Occipital lobe (tissue), 2 donors: Measurements from ENCODE around the gene KCNAB2. TPM values are rescaled to one million over a fixed set of nuclear protein-coding genes. Genes with fewer than 3 reads are reported as not detected.

Source experiments
- DNase-seq: peaks from one replicate; lab custom pipeline; 2025; lab: John Stamatoyannopoulos, UW
- total RNA-seq: library from RNA; depleted of rRNA; stranded (reverse); fragments of >200 nt; gene quantifications from one replicate; pipeline ENCODE4 v1.2.3, GENCODE V29; 2014

KCNAB2 gene
- 5.1 TPM for total RNA-seq

DNA sequence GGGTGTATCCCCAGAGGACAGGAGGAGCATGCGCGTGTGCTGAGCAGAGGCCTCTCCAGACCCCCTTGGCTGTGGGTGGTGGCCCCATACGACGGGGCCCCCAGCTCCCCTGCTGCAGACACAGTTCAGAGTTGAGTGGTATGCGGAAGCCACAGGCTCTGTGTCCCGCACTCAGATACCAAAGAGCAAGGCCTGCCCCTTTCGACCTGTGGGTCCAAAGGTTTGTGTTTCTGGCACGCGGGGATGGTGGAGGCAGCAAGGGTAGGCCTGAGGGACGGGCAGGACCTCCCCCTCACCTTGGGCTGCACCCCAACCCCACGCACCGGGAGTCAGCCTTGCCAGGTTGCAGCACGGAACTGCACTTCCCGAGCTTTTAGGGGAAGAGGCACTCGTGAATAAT lies at the start of gene KCNAB2:
TSS of gene KCNAB2 (plus strand) at position 328 of the 400 bp plus-strand sequence. CDS start 5,649 bp downstream, outside the sequence.
- DNase-seq: no peak

DNA sequence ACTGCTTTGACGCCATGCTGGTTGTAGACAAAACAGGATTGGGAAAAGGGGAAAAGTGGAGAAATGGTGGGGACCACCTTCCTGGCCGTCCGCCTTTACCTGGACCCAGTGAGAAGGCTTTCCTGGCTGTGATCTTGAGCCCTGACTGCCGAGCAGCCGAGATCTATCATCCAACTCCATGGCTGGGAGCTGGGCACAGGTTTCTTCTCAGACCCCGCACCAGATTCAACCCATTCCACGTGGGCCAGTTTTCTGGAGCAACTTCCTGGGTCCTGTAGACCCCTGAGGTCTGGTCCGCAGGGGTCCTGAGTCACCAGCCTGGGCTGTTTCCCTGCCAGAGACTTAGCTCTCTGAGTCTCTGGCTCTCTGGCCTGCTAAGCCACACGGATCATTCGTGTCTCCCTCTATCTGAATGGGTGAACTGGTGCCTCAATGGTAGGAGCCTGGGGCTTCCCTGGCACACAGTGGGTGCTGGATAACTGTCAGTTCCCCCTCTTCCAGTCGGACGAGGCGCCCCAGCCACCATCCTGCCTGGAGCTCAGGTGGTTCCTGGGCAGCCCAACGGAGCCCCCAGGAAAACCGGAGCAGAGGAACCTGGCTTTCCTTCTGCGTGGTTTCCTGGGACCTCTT lies 48.9 kb upstream of the KCNAB2 start:
- DNase-seq: no peak

DNA sequence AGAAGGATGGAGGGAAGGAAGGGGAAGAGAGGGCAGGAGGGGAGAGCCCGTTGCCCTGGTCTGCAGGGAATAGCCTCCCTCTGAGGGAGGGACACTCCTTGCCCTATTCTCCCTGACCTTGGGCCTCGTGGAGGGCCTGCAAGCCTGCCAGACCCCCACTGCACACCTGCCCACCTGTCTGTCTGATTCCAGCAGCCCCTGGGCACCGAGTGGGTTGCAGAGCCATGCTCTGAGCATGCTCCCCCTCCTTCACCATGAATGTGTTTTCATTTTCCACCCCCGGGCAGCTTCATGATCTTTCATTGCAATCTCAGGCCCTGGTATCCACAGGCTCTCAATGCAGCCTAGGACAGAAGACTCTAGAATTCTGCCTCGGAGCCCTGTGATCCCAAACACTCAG lies 48.4 kb upstream of the KCNAB2 start:
- no peak for DNase-seq

DNA sequence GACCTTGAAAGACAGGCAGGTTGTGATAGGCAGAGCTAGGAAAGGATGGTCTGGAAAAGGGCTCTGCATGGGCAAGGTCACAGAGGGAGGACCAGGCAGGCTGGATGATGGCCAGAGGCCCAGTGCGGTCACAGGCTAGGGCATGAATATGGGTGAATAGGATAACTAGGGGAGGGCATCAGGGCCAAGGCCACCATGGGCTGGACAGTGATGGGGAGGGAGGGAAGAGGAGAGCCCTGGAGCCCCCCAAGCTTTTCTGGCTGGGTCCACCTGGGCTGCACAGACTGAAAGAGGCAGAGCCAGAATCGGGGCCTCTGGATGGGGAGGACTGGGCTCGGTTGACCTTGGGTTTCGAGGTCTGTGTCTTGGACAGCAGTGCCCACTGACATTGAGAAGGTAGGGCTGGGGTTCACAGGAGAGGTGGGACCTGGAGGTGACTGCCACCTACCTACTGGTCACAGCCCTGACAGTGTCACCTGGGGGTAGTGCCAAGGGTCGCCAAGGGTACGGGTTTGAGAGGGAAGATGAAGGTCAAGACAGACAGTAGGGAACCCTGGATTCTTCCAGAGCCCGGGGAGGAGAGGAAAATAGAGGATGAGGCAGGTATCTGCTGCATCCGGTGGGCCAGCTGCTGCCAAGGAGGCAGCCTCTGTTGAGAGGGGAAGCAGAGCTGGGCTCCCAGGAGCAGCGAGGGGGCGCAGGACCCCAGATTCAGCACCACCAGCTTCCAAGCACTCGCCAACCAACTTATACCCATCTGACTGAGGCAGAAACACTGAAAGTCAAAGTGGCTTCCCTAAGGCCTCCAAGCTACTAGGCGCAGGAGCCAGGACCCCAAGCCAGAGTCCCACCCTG lies 47.4 kb upstream of the KCNAB2 start:
- DNase-seq: no peak

DNA sequence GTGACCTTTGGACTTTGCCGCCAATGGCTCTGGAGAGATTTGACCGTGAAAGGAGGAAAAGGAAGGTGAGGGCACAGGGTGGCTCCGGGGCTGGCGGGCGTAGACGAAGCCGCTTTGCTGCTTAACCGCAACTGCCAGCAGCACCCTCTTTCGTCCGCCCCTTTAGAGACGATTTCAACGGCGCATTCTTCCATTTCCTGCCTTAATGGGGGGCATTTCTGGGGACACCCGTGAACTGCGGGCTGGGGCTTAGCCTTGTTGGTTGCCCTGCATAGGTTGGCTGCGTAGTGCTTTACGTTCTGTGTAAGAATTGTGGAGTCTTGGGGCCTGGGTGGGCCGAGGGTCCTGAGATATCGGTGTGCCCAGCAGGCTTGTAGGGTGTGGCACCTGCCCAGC lies 46.8 kb upstream of the KCNAB2 start:
- no peak for DNase-seq

GRCh38 chr1:5999711-6000443 lies 45.8 kb upstream of the KCNAB2 start:
- DNase-seq: no peak

DNA sequence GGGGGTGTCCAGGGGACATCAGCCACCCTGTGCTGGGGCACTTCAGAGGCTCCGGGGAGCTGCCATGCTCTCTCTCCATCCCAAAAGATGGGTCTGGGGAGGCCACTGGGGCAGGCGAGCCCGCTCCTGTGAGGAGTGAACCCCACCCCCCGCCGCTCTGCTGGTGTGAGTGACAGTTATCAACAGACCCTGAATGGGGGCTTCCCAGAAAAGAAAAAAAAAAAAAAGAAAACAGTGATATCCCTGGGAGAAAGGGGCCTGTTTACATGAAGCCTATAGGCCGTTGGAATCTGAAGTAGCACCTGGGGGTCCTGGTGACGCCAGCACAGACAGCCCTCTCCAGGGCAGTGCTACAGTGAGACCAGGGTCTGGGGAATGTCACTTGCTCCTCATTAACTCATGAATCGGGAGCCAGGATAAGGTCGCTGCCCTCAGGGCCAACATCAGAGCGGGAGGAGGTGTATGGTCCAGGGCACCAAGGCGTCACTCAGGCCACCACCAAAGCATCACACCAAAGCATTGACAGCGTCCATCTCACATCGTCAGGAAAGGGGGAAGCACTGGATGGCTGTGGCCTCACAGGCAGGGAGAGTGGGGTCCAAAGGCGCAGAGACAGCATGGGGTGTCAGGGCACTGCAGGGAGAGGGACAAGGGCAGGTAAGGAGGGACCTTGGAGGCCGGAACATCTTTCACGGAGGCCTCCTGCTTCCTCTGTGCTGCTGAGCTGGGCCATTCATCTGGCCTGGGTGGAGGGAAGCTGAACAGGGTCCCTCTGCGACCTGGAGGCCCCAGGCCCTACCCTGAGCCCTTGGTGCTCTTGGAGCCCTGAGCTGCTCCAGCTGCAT lies 45.0 kb upstream of the KCNAB2 start:
- DNase-seq: no peak

- no peak for DNase-seq
Measured at GRCh38 chr1:6001992-6002576, 43.6 kb upstream of the KCNAB2 start.

DNA sequence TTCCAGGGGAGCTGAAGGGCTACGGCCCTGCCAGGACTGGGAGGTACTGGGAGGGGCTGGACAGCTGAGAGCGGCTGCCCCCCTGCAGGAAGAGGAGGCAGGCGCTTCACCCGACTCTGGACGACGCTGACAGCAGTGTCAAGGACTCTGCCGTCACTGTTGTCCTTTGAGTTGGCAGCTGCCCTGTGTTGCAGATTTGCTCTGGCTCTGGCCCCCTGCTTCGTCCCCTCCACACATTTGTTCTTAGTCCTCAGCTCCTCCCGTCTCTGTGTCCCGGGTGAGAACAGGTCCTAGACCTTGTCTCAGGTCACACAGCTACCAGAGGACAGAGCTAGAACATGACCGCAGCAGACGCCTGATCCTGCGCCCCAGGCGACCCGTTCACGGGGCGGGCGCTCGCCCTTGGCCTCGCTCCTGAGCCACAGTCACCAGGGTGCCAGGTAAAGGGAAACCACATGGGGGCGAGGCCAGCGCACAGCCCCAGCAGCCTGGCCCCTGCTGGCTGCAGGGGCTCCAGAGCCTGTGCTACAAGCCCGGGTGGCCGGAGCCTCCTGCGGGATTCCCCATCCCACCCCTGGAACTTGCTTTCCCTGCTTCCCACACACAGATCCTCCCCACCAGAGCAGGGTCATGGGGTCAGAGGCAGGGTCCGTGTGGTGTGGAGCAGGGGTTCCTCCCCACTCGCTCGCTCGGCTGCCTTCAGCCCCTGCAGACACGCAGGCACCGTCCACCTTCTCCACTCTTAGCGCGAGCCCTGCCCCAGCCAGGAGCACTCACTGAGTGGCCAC lies 42.8 kb upstream of the KCNAB2 start:
- DNase-seq: no peak

- no peak for DNase-seq
Measured at GRCh38 chr1:6003568-6004411, 41.9 kb upstream of the KCNAB2 start.

- no peak for DNase-seq
Measured at GRCh38 chr1:6004412-6005123, 41.1 kb upstream of the KCNAB2 start.

DNA sequence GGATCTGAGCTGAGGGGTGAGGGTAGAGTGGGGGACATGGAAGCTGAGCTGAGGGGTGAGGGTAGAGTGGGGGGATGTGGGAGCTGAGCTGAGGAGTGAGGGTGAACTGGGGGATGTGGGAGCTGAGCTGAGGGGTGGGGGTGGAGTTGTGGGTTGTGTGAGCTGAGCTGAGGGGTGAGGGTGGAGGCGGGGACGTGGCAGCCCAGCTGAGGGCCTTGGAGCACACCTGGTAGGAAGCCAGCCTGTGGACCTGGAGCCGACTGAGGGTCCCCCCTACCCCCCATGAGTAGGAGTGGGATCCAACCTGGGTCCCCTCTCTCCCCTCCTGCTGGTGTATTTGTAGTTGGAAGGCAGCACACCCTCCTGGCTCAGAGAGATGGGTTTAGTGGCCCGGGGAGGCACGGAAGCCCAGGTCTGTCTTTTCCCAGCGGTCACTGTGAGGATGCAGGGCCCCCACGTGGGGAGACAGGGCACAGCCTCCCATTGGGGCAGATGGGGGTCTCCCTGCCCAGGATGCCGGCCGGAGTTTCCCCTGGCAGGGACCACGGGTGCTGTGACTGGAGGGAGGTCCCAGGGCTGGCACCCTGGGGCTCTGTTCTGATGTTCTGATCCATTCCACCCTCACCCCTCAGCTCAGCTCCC lies 40.3 kb upstream of the KCNAB2 start:
- no peak for DNase-seq

DNA sequence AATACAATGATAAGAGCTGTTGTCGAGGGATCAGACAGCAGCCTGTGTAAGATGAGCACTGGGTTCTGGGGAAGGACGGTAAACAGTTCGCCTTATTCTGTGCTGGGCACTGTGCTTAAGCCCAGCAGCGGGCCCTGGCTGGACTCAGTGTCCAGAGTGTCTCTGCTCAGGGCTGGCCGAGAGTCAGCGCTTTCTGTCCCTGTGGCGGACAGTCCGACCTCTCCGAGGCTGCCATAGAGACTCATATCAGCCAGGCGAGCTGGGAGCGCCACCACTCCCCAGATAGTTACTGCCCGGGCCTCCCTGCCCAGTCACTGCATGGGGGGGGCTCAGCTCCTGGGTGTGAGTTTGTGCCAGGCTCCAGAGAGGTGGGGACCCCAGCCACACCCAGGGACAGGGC lies 38.8 kb upstream of the KCNAB2 start:
- DNase-seq: no peak

DNA sequence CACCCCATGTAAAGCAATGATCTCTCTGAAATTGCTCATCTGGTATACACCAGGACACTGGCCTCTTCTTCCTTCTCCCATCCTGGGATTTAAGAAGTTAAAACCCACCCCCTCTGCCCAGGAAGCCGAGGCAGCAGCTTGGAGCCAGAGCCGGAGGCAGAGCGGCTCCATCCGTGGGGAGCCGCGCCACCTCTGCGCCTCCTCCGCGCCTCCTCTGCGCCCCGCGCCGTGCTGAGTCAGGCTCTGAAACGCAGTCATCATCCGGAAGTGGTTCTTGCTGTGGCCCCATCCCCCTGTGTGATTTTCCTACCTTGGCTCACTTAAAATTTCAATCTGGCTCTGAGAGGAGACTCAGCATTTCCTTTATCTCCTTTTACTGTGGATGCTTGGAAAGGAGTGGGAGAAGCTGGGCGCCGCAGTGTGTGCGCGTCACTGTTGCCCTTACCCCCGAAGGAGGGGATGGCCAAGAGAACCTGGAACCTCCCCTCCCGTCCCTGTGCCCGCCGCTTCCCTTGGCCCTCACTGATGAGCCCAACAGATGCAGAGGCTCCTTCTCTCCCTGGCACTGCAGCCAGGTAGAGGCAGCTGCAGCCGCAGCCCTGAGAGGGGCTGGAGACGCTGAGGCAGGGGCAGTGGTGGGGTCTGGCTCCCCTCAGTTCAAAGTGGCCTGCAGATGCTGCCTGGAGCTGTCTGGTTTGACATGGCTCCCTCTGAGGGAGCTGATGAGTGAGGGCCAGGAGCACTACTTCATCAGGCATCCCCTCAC lies 38.2 kb upstream of the KCNAB2 start:
- peak; percentile 56 for DNase-seq

DNA sequence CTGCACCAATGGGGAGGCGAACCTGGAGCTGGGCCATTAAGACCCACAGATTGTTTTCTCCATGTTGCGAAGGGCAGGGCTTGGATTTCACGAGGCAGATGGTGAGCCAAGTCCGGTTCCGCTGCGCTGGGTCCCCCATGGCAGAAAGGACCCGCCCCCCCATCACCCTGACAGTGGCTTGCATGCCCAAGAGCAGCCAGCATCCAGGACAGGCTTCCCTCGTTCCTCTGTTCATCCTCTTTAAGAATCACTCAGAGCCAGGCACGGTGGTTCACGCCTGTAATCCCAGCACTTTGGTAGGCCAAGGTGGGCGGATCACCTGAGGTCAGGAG lies 37.6 kb upstream of the KCNAB2 start:
- no peak for DNase-seq

GRCh38 chr1:6008696-6009095 lies 37.0 kb upstream of the KCNAB2 start:
- DNase-seq: no peak
